ENCODE results near the gene NTSR2. TPM values are rescaled to one million over a fixed set of nuclear protein-coding genes. Genes with fewer than 3 reads are reported as not detected.

NTSR2 gene
- total RNA-seq, 1 experiment from 2014 or later, result not detected

GRCh38 chr2:11697103-11697871 lies 27.3 kb upstream of the NTSR2 start:
- Histone ChIP-seq H3K27me3 (ENCODE audit: low read length) (no peaks in the 10 kb centered on the region), H3K4me1 (ENCODE audit: insufficient read depth, low read length) (peaks cover 44% of the 10 kb centered on the region), H4K20me1 (ENCODE audit: low read length) (no peaks in the 10 kb centered on the region), H3K4me3 (ENCODE audit: low read length) (no peak overlapping the region; the same call in 1 of the 2 replicates), H3K4me2 (ENCODE audit: low read length) (peak overlapping the region; percentile 74), H3K9me3 (ENCODE audit: low read length) (no peaks in the 10 kb centered on the region), H3K36me3 (ENCODE audit: low read depth, low read length) (no peaks in the 10 kb centered on the region), H3F3A (ENCODE audit: low read length, unreplicated experiment) (no peaks in the 10 kb centered on the region), H3K79me2 (ENCODE audit: low read length) (no peaks in the 10 kb centered on the region), H2AFZ (ENCODE audit: low read length) (peak overlapping the region; percentile 31), H3K9me2 (replicated peaks; ENCODE audit: low read length) (no peaks in the 10 kb centered on the region), H3K9ac (ENCODE audit: low read length) (peak overlapping the region; percentile 67), H3K27ac (ENCODE audit: low read length) (peak overlapping the region; percentile 92)
- peak; percentile 99 for DNase-seq
- POLR2A ChIA-PET (ENCODE audit: unreplicated experiment), result interaction anchor here (1.4 kb wide), 1 partner anchor 50 kb away, joined by 4 read pairs; the partner anchor contains the start of gene LPIN1
- intact Hi-C loops (cut with micrococcal nuclease), result loop anchor here (2.0 kb wide), 1 partner anchor 16 kb away; no protein-coding TSS in a partner anchor
- TF ChIP-seq EZH2 (IDR thresholded peaks at IDR 0.05; ENCODE audit: low read length, unreplicated experiment) (no peak), EZH2phosphoT487 (IDR thresholded peaks at IDR 0.05; ENCODE audit: borderline replicate concordance, low read length) (0 out of 2 replicates have a peak, but pooled peaks have one; percentile 48)
- CTCF ChIA-PET, result interaction anchor here (1.1 to 1.6 kb wide), 6 partner anchors 9 to 82 kb away, joined by 3 to 13 read pairs (median 4); partner anchors contain the start of gene LPIN1
- BruUV-seq (replicated peaks), result no TSS peak
- ATAC-seq, result peak; percentile 79

- DNase-seq (no peak), ATAC-seq (no peak)
- H3K36me3 ChIP-seq (ENCODE audit: low read depth, low read length), result no peaks in the 10 kb centered on the region
- peaks cover 44% of the 10 kb centered on the region for H3K4me1 ChIP-seq (ENCODE audit: insufficient read depth, low read length)
- ChIA-PET POLR2A (ENCODE audit: unreplicated experiment) (interaction anchor here (1.4 kb wide), 1 partner anchor 50 kb away, joined by 4 read pairs; the partner anchor contains the start of gene LPIN1), CTCF (interaction anchor here (1.1 to 1.6 kb wide), 6 partner anchors 9 to 83 kb away, joined by 3 to 13 read pairs (median 4); partner anchors contain the start of gene LPIN1)
- TF ChIP-seq EZH2phosphoT487 (IDR thresholded peaks at IDR 0.05; ENCODE audit: borderline replicate concordance, low read length) (no peak), EZH2 (IDR thresholded peaks at IDR 0.05; ENCODE audit: low read length, unreplicated experiment) (no peak), CTCF (conservative IDR thresholded peaks at IDR 0.05; ENCODE audit: low read depth, low read length) (no peak)
- no peaks in the 10 kb centered on the region for H4K20me1 ChIP-seq (ENCODE audit: low read length)
- no peaks in the 10 kb centered on the region for H3K9me2 ChIP-seq (replicated peaks; ENCODE audit: low read length)
- H3K9me3 ChIP-seq (ENCODE audit: low read length), result no peaks in the 10 kb centered on the region
- peak overlapping the region; percentile 74 for H3K4me2 ChIP-seq (ENCODE audit: low read length)
- peak overlapping the region; percentile 51 for H3K9ac ChIP-seq (ENCODE audit: low read length)
- intact Hi-C loops (cut with micrococcal nuclease), result loop anchor here (2.0 kb wide), 1 partner anchor 16 kb away; no protein-coding TSS in a partner anchor
- no peaks in the 10 kb centered on the region for H3F3A ChIP-seq (ENCODE audit: low read length, unreplicated experiment)
- peak overlapping the region; percentile 92 for H3K27ac ChIP-seq (ENCODE audit: low read length)
- H3K79me2 ChIP-seq (ENCODE audit: low read length), result no peaks in the 10 kb centered on the region
- no TSS peak for BruUV-seq (replicated peaks)
- H2AFZ ChIP-seq (ENCODE audit: low read length), result peak overlapping the region; percentile 31
- H3K27me3 ChIP-seq (ENCODE audit: low read length), result no peaks in the 10 kb centered on the region
- no peak overlapping the region; the same call in 1 of the 2 replicates for H3K4me3 ChIP-seq (ENCODE audit: low read length)
Observed at GRCh38 chr2:11696736-11697102, 26.7 kb upstream of the NTSR2 start.

GRCh38 chr2:11695576-11695975 lies 25.6 kb upstream of the NTSR2 start:
- Histone ChIP-seq H3K9ac (ENCODE audit: low read length) (no peak overlapping the region), H3K4me1 (ENCODE audit: insufficient read depth, low read length) (peaks cover 44% of the 10 kb centered on the region), H4K20me1 (ENCODE audit: low read length) (no peaks in the 10 kb centered on the region), H3K27me3 (ENCODE audit: low read length) (no peaks in the 10 kb centered on the region), H3K27ac (ENCODE audit: low read length) (no peak overlapping the region), H3K4me3 (ENCODE audit: low read length) (no peak overlapping the region), H3K9me2 (replicated peaks; ENCODE audit: low read length) (no peaks in the 10 kb centered on the region), H2AFZ (ENCODE audit: low read length) (no peak overlapping the region), H3K4me2 (ENCODE audit: low read length) (no peak overlapping the region), H3K9me3 (ENCODE audit: low read length) (no peaks in the 10 kb centered on the region), H3K36me3 (ENCODE audit: low read depth, low read length) (no peaks in the 10 kb centered on the region), H3K79me2 (ENCODE audit: low read length) (no peaks in the 10 kb centered on the region), H3F3A (ENCODE audit: low read length, unreplicated experiment) (no peaks in the 10 kb centered on the region)
- no TSS peak for BruUV-seq (replicated peaks)
- ATAC-seq (no peak), DNase-seq (no peak)
- ChIA-PET CTCF (no interaction called here), POLR2A (ENCODE audit: unreplicated experiment) (no interaction called here)
- intact Hi-C loops (cut with micrococcal nuclease), result no loop called here
- no peak for TF ChIP-seq EZH2phosphoT487 (IDR thresholded peaks at IDR 0.05; ENCODE audit: borderline replicate concordance, low read length)
- no peak for TF ChIP-seq EZH2 (IDR thresholded peaks at IDR 0.05; ENCODE audit: low read length, unreplicated experiment)
- TF ChIP-seq CTCF (conservative IDR thresholded peaks at IDR 0.05; ENCODE audit: low read depth, low read length), result no peak

Measured in PC-3 (cell line).